Fibroblast of pulmonary artery (primary cell): ENCODE data around the gene RAB11FIP3.

Experiments used
- DNase-seq: peaks from one replicate; pipeline ENCODE4 v3.0.0-alpha.2; 2010; ENCODE audit warnings: low read depth
- H3K4me3 ChIP-seq: replicated peaks from 2 replicates; pipeline ENCODE4 v1.5.1; 2011; ENCODE audit warnings: low read depth, mild to moderate bottlenecking, control low read depth, low read length, moderate library complexity
- TF ChIP-seq, protein P1 (sequence below): IDR thresholded peaks from 2 replicates; pipeline ENCODE4 v1.5.1; 2011; ENCODE audit warnings: mild to moderate bottlenecking, control low read depth, low read length, inconsistent platforms; ENCODE audit errors: missing control alignments

RAB11FIP3 gene

DNA sequence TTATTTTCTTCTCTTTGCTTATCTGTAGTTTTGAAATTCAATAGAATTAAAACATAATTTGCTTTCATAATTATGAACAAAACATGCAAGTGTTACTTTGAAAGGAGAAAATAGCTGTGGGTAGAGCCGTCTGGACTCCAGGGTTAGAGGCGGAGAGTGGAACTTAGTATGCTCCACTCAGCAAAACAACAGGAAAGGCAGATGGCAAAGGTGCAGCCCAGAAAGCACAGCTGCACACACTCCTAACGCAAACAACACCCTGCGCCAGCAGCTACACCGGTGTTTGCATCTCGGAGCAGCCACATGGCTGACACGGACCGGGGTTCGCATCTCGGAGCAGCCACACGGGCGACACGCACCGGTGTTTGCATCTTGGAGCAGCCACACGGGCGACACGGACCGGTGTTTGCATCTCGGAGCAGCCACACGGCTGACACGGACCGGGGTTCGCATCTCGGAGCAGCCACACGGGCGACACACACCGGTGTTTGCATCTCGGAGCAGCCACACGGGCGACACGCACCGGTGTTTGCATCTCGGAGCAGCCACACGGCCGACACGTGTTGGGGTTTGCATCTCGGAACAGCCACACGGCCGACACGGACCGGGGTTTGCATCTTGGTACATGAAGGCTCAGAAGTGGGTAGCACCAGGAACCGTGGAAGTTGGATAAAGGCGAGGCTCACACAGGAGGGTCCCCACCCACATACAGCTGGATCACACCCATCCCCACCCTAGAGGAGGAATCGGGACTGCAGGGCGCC is 89.9 kb downstream of the RAB11FIP3 start:
- no peak overlapping the region for H3K4me3 ChIP-seq
- TF ChIP-seq, protein P1, sequence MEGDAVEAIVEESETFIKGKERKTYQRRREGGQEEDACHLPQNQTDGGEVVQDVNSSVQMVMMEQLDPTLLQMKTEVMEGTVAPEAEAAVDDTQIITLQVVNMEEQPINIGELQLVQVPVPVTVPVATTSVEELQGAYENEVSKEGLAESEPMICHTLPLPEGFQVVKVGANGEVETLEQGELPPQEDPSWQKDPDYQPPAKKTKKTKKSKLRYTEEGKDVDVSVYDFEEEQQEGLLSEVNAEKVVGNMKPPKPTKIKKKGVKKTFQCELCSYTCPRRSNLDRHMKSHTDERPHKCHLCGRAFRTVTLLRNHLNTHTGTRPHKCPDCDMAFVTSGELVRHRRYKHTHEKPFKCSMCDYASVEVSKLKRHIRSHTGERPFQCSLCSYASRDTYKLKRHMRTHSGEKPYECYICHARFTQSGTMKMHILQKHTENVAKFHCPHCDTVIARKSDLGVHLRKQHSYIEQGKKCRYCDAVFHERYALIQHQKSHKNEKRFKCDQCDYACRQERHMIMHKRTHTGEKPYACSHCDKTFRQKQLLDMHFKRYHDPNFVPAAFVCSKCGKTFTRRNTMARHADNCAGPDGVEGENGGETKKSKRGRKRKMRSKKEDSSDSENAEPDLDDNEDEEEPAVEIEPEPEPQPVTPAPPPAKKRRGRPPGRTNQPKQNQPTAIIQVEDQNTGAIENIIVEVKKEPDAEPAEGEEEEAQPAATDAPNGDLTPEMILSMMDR, result no peak
- DNase-seq, result no peak

DNA sequence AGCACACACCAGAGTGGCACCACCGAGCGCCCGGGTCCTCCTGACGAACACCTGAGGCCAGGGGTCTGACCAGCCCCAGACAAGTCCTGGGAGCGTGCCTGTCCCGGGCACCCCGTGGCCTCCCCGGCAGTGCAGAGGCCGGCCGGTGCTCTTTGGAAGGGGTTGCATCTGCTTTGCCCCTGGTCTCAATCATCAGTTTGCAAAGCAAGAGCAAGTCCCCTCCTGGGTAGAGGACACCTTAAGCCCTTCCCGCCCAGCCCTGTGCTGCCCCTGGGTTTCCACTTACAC is 90.4 kb downstream of the RAB11FIP3 start:
- no peak for DNase-seq
- H3K4me3 ChIP-seq, result no peak overlapping the region
- TF ChIP-seq, protein P1, result no peak

DNA sequence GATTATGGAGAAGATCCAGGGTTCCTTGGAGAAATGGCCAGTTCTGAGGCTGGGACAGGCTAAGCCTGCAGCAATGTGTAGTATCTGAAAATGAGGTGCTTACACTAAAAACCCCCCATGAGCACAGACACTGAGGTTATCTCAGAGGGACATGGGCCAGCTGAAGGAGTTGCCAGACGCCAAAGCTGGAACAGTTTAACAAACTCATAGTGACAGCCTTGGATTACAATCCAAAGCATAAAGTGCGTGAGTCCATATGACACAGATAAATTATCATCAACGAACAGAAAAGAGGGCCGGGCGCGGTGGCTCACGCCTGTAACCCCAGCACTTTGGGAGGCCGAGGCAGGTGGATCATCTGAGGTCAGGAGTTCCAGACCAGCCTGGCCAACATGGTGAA is 90.9 kb downstream of the RAB11FIP3 start:
- no peak overlapping the region for H3K4me3 ChIP-seq
- DNase-seq, result no peak
- TF ChIP-seq, protein P1, result no peak

DNA sequence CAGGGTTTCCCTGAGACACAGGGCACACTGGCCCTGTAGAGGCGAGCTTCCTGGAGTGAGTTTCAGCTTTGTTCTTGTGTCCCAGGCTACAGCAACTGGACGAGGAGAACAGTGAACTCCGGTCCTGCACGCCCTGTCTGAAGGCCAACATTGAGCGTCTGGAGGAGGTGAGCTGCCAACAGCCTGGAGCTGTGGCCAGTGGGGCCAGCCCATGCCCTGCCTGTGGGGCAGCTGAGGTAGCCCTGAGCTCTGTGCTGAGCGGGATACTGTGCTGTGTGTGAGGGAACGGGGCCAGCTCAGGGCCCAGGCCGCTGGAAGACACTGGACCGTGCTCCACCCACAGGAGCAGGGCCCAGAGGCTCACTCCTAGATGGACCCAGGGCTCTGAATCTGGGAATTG is 93.4 kb downstream of the RAB11FIP3 start:
- TF ChIP-seq, protein P1, result no peak
- no peak for DNase-seq
- H3K4me3 ChIP-seq, result no peak overlapping the region

DNA sequence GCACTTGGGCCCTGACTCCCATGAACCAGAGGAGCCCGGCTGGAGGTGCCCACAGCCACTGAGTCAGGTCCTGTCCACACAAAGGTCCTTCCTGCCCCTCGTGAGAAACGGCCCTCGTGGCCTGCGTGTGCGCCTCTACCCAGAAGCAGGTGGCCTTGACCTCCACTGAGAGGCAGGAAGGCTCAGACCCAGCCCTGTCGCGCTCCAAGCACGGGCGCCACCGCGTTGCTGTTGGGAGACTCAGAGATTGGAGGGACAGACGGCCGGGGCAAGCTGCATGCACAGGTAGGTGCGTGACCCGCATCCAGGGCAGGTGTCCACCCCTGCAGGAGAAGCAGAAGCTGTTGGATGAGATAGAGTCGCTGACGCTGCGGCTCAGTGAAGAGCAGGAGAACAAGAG is 94.0 kb downstream of the RAB11FIP3 start:
- TF ChIP-seq, protein P1, result no peak
- H3K4me3 ChIP-seq, result no peak overlapping the region
- DNase-seq, result no peak

DNA sequence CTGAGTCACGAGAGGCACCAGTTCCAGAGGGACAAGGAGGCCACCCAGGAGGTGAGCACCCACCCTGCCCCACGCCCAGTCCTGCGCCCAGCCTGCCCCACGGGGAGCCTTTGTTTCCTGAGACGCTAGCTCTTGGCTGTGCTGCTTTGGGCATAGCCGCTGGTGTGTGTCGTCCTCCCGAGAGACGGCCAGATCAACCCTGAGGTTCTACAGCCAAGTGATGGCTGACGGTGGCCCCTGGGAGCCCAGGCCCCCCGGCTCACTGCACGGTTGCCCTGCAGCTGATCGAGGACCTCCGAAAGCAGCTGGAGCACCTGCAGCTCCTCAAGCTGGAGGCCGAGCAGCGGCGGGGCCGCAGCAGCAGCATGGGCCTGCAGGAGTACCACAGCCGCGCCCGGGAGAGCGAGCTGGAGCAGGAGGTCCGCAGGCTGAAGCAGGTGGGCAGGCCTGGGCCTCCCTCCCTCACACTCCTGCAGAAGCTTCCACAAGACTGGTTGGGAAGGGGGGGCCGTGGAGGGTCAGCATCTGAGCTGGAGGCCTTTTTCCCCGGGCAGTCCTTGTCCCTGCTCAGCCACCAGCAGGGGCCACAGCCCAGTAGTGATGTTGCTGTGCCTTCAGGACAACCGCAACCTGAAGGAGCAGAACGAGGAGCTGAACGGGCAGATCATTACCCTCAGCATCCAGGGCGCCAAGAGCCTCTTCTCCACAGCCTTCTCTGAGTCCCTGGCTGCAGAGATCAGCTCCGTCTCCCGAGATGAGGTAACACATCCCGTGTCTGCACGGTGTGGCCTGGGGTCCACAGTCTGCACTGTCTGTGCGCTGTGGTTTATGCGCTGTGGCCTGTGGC is 94.6 kb downstream of the RAB11FIP3 start:
- H3K4me3 ChIP-seq, result no peak overlapping the region
- DNase-seq, result no peak
- TF ChIP-seq, protein P1, result no peak
